GM12878 (cell line): ENCODE data around the gene TXNRD1. TPM values are rescaled to one million over a fixed set of nuclear protein-coding genes. Genes with fewer than 3 reads are reported as not detected.
A peak's percentile ranks its signal among the peaks of the same experiment; 100 is the strongest.

ENCODE experiments used
- ATAC-seq: fragments of 200-7000 bp; cut with Tn5 transposase; 3 replicates; pipeline ENCODE4 v1.9.1; 2020; ENCODE audit warnings: mild to moderate bottlenecking, moderate library complexity
- BruUV-seq: library from RNA; stranded (reverse); fragments of 400-500 nt; replicated peaks from 2 replicates; lab custom pipeline; 2021; lab: Mats Ljungman, UMichigan
- CTCF ChIA-PET: fragments of 300-600 bp; sonication (Branson Sonifier 250); formaldehyde crosslinking; extraction: SDS; loops from one replicate; lab custom pipeline; 2021; ENCODE audit warnings: inconsistent platforms; lab: Yijun Ruan, JAX
- POLR2A ChIA-PET: fragments of 350-600 bp; formaldehyde crosslinking; extraction: SDS; loops from one replicate; lab custom pipeline; 2021; ENCODE audit warnings: inconsistent platforms; lab: Charles Lee
- RAD21 ChIA-PET: fragments of 300-600 bp; sonication (Branson Sonifier 250); formaldehyde crosslinking; loops from one replicate; lab custom pipeline; 2023; ENCODE audit warnings: antibody characterized with exemption; ENCODE audit not compliant: unreplicated experiment; lab: Charles Lee
- SMC1A ChIA-PET: fragments of 300-600 bp; sonication (Branson Sonifier 250); formaldehyde crosslinking; loops from one replicate; lab custom pipeline; 2023; ENCODE audit not compliant: unreplicated experiment, uncharacterized antibody; lab: Charles Lee
- DNase-seq: peaks from one replicate; pipeline ENCODE4 v3.0.0-alpha.2; 2011; ENCODE audit warnings: low read depth, low spot score
- FAIRE-seq: peaks from 3 replicates; lab custom pipeline; 2011; peaks lifted over from hg19 to GRCh38; lab: Jason Lieb, UNC
- H2AFZ ChIP-seq: 2 replicates; pipeline ENCODE4 v1.6.0; 2011; ENCODE audit warnings: low read depth, low read length, control low read depth; ENCODE audit not compliant: control insufficient read depth
- H3K27ac ChIP-seq: 2 replicates; pipeline ENCODE4 v1.5.1; 2011; ENCODE audit warnings: control low read depth; ENCODE audit not compliant: control insufficient read depth, insufficient read depth
- H3K27me3 ChIP-seq, 2 experiments: replicated peaks in 1 of 2; 2 replicates each; pipeline versions ENCODE4 v1.6.0 to v1.6.1; 2011; ENCODE audit warnings: low read length in 1 of 2; ENCODE audit not compliant: control insufficient read depth in 2 of 2, insufficient read depth in 2 of 2
- H3K36me3 ChIP-seq, 2 experiments: 2 replicates each; pipeline ENCODE4 v1.5.1; 2011; ENCODE audit warnings: low read length in 1 of 2; ENCODE audit not compliant: control insufficient read depth in 2 of 2, insufficient read depth in 2 of 2
- H3K4me1 ChIP-seq: 2 replicates; pipeline ENCODE4 v1.6.1; 2011; ENCODE audit warnings: mild to moderate bottlenecking, low read length, moderate library complexity, mixed read lengths; ENCODE audit not compliant: control insufficient read depth, insufficient read depth
- H3K4me2 ChIP-seq: 2 replicates; pipeline ENCODE4 v1.6.0; 2011; ENCODE audit warnings: control low read depth; ENCODE audit not compliant: control insufficient read depth, insufficient read depth
- H3K4me3 ChIP-seq: fragments of 200-600 bp; sonication (generic); 2 replicates; pipeline ENCODE4 v1.5.1; 2016
- H3K79me2 ChIP-seq: 2 replicates; pipeline ENCODE4 v1.6.0; 2011; ENCODE audit warnings: low read length; ENCODE audit not compliant: control insufficient read depth, insufficient read depth
- H3K9ac ChIP-seq: 2 replicates; pipeline ENCODE4 v1.8.0; 2011; ENCODE audit warnings: low read length, control low read depth, mixed read lengths; ENCODE audit not compliant: control insufficient read depth, insufficient read depth
- H3K9me3 ChIP-seq: replicated peaks from 3 replicates; pipeline ENCODE4 v1.5.1; 2011; ENCODE audit warnings: mild to moderate bottlenecking, low read length; ENCODE audit not compliant: control insufficient read depth, insufficient read depth
- H4K20me1 ChIP-seq: 2 replicates; pipeline ENCODE4 v1.6.0; 2011; ENCODE audit not compliant: control insufficient read depth, insufficient read depth
- CEBPB ChIP-seq, 2 experiments: fragments of 150-350 bp in 1 of 2; IDR thresholded peaks; 2 replicates each; pipeline ENCODE4 v1.6.1; 2012 to 2014; ENCODE audit warnings: low read depth in 2 of 2, low read length in 2 of 2, borderline replicate concordance in 1 of 2, inconsistent platforms in 1 of 2
- NFXL1 ChIP-seq: fragments of 450-650 bp; IDR thresholded peaks from 2 replicates; pipeline ENCODE4 v1.6.1; 2017; ENCODE audit warnings: antibody characterized with exemption, mild to moderate bottlenecking, borderline replicate concordance
- WGBS: methylation state at CpG from one replicate; pipeline ENCODE4 v1.1.6; 2016; ENCODE audit warnings: low lambda C conversion rate; ENCODE audit not compliant: insufficient replicate concordance, insufficient coverage; ENCODE audit errors: missing lambda C conversion rate; 5-methylcytosine and 5-hydroxymethylcytosine counted together
- in situ Hi-C: fragments of 300-500 bp; cut with MboI; formaldehyde crosslinking; loops from 9 replicates; pipeline ENCODE4 v1.14.3; 2018; ENCODE audit warnings: mixed read lengths
- intact Hi-C: fragments of 100-400 bp; cut with micrococcal nuclease; formaldehyde crosslinking; loops from one replicate; pipeline ENCODE4 v1.14.2; 2022; ENCODE audit not compliant: unreplicated experiment
- polyA plus RNA-seq, 11 experiments: library from polyadenylated mRNA; depleted of rRNA in 4 of 11; unstranded in 6 of 11; stranded (reverse) in 5 of 11; fragments of >200 nt; fragmentation: Nextera tagmentation in 4 of 11; fragmentation: Illumina TruSeq in 1 of 11; extraction: Ambion mirVana in 4 of 11; extraction: Trizol in 1 of 11; gene quantifications; 1 replicate in 1 of 11; 2 replicates in 10 of 11; pipeline versions ENCODE4 v1.2.1 to v1.2.3, GENCODE V29; 2011 to 2016; ENCODE audit warnings: inconsistent platforms in 2 of 11, missing spikeins in 2 of 11, low read depth in 1 of 11
- total RNA-seq, 4 experiments: library from RNA; depleted of rRNA in 3 of 4; stranded (reverse); fragments of >200 nt in 3 of 4; fragmentation: Illumina TruSeq in 1 of 4; extraction: Trizol in 1 of 4; gene quantifications; 2 replicates each; pipeline versions ENCODE4 v1.2.1 to v1.2.3, GENCODE V29; 2013 to 2021
- TF ChIP-seq, protein P1 (sequence below): IDR thresholded peaks from 2 replicates; pipeline ENCODE4 v1.6.1; 2011; ENCODE audit warnings: borderline replicate concordance, low read depth, mild to moderate bottlenecking, moderate library complexity, low read length; ENCODE audit not compliant: insufficient read depth, poor library complexity, severe bottlenecking

Gene TXNRD1
- total and polyA plus RNA-seq, 10 of the 15 experiments (the other 5 are each of a cell fraction or from before 2014, with no cell fraction given): 52.6 to 84.6 (median 67.8) TPM

DNA sequence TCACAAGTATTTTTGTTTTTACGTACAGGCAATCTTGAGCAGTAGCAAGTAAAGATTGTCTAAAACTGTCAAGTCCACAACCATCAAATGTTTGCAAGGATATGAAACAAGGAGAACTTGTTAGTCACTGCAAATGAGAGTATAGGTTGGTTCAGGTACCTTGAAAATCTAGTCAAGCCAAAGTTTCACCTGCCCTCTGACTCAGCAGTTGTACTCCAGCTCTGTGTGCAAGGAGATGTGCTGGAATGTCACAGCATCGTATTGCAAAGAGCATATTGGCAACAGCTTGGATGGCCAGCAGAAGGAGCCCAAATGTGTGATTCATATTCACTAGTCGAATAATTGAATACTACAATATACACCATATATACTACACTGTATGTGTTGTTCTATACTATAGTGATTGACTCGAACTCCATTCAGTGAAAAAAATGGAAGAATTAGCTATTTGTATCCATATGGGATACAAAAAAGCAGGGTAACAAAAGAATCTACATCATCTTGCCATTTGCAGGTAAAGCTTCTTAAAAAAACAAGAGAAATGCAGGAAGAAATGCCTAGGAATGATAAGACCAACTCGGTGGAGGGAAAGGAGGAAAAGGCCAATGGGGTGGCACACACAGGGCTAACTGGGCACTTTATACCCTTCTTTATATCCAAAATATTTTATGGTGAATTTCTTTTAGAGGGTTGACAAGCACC is 131.9 kb downstream of the TXNRD1 start:
- no peaks in the 10 kb centered on the region for H3K79me2 ChIP-seq
- ChIA-PET RAD21 (interaction anchor here (0.6 kb wide), 1 partner anchor 56 kb away, joined by 4 read pairs; no protein-coding TSS in a partner anchor), CTCF (no interaction called here), SMC1A (interaction anchor here (0.6 kb wide), 1 partner anchor 154 kb away, joined by 3 read pairs; no protein-coding TSS in a partner anchor), POLR2A (no interaction called here)
- H3K4me2 ChIP-seq: no peak overlapping the region
- no peak overlapping the region for H3K27ac ChIP-seq
- ATAC-seq: no peak
- TF ChIP-seq, protein P1, sequence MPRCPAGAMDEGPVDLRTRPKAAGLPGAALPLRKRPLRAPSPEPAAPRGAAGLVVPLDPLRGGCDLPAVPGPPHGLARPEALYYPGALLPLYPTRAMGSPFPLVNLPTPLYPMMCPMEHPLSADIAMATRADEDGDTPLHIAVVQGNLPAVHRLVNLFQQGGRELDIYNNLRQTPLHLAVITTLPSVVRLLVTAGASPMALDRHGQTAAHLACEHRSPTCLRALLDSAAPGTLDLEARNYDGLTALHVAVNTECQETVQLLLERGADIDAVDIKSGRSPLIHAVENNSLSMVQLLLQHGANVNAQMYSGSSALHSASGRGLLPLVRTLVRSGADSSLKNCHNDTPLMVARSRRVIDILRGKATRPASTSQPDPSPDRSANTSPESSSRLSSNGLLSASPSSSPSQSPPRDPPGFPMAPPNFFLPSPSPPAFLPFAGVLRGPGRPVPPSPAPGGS: peak; percentile 71
- TF ChIP-seq NFXL1: no peak
- TF ChIP-seq CEBPB (IDR thresholded peaks at IDR 0.05; ENCODE audit: borderline replicate concordance in 1 of 2, low read depth in 2 of 2, low read length in 2 of 2): no peak
- no peaks in the 10 kb centered on the region for H3K9me3 ChIP-seq
- BruUV-seq: no TSS peak
- peaks cover 14 to 49% of the 10 kb centered on the region in 2 experiments for H3K36me3 ChIP-seq
- no peak overlapping the region for H3K4me3 ChIP-seq
- H3K9ac ChIP-seq: no peak overlapping the region
- intact Hi-C loops: no loop called here
- no peaks in the 10 kb centered on the region for H3K27me3 ChIP-seq
- no peak for FAIRE-seq
- WGBS: 88% methylated on average over 5 of the region's 5 CpGs
- in situ Hi-C loops: no loop called here
- H4K20me1 ChIP-seq: no peaks in the 10 kb centered on the region
- peaks cover 9% of the 10 kb centered on the region for H3K4me1 ChIP-seq
- H2AFZ ChIP-seq: no peak overlapping the region
- no peak for DNase-seq
